Brain microvascular endothelial cell (primary cell): ENCODE data around the gene PSG4.
"Not testable (repeated sequence)": the region's sequence is repeated elsewhere in the genome, so short reads cannot be mapped to it uniquely, and the experiment has no call there.

Experiments used
- DNase-seq: peaks from one replicate; pipeline ENCODE4 v3.0.0-alpha.2; 2020
- H3K27ac ChIP-seq: fragments of 250-450 bp; sonication (Bioruptor Pico); 2 replicates; pipeline ENCODE4 v1.5.1; 2020; ENCODE audit warnings: mild to moderate bottlenecking, moderate library complexity
- H3K27me3 ChIP-seq: fragments of 250-450 bp; sonication (Bioruptor Pico); replicated peaks from 2 replicates; pipeline ENCODE4 v1.5.1; 2020; ENCODE audit warnings: mild to moderate bottlenecking
- H3K36me3 ChIP-seq: fragments of 250-450 bp; sonication (Bioruptor Pico); replicated peaks from 2 replicates; pipeline ENCODE4 v1.5.1; 2020; ENCODE audit warnings: mild to moderate bottlenecking
- H3K4me3 ChIP-seq: 2 replicates; pipeline ENCODE4 v1.5.1; 2011; ENCODE audit warnings: low read depth, mild to moderate bottlenecking, control low read depth, low read length, moderate library complexity
- CTCF ChIP-seq: IDR thresholded peaks from 2 replicates; pipeline ENCODE4 v1.5.1; 2011; ENCODE audit warnings: low read depth, mild to moderate bottlenecking, moderate library complexity, low read length, control low read depth, inconsistent platforms; ENCODE audit errors: missing control alignments
- in situ Hi-C: cut with HindIII; loops from 2 replicates; pipeline ENCODE4 v1.10.0; 2017; ENCODE audit warnings: low sequenced_read_pairs, low pct_ligation_motif_present

The PSG4 gene

GRCh38 chr19:43205471-43206105 lies at the start of gene PSG4:
Gene PSG4, minus strand, starts transcription at chr19:43205638. Its CDS starts 102 bp downstream, at chr19:43205536.
- H3K27ac ChIP-seq, H3K36me3 ChIP-seq, DNase-seq, H3K27me3 ChIP-seq, H3K4me3 ChIP-seq, in situ Hi-C loops: not testable (repeated sequence)

GRCh38 chr19:43251428-43251827 lies 46.0 kb upstream of the PSG4 start:
- DNase-seq, H3K27ac ChIP-seq, H3K27me3 ChIP-seq, H3K36me3 ChIP-seq, H3K4me3 ChIP-seq, in situ Hi-C loops: not testable (repeated sequence)

GRCh38 chr19:43250296-43250695 lies 44.9 kb upstream of the PSG4 start:
- H3K27ac ChIP-seq, in situ Hi-C loops, H3K27me3 ChIP-seq, H3K4me3 ChIP-seq, DNase-seq, H3K36me3 ChIP-seq: not testable (repeated sequence)

- H3K27ac ChIP-seq, DNase-seq, H3K27me3 ChIP-seq, H3K4me3 ChIP-seq, in situ Hi-C loops, H3K36me3 ChIP-seq: not testable (repeated sequence)
These were observed 43.2 kb upstream of the PSG4 start for GRCh38 chr19:43248635-43249002.

- DNase-seq, H3K4me3 ChIP-seq, in situ Hi-C loops, H3K36me3 ChIP-seq, H3K27ac ChIP-seq, H3K27me3 ChIP-seq: not testable (repeated sequence)
These were observed 41.9 kb upstream of the PSG4 start for GRCh38 chr19:43247243-43247880.

- H3K27ac ChIP-seq, H3K36me3 ChIP-seq, DNase-seq, in situ Hi-C loops, H3K27me3 ChIP-seq, H3K4me3 ChIP-seq: not testable (repeated sequence)
These were observed 40.4 kb upstream of the PSG4 start for GRCh38 chr19:43245848-43246247.

- H3K27me3 ChIP-seq, H3K27ac ChIP-seq, H3K36me3 ChIP-seq, H3K4me3 ChIP-seq, in situ Hi-C loops, DNase-seq: not testable (repeated sequence)
These were observed 36.8 kb upstream of the PSG4 start for GRCh38 chr19:43242211-43242610.

GRCh38 chr19:43238213-43238612 lies 32.8 kb upstream of the PSG4 start:
- H3K36me3 ChIP-seq, H3K27me3 ChIP-seq, H3K27ac ChIP-seq, H3K4me3 ChIP-seq, DNase-seq, in situ Hi-C loops: not testable (repeated sequence)

GRCh38 chr19:43235686-43236085 lies 30.2 kb upstream of the PSG4 start:
- H3K27ac ChIP-seq, H3K27me3 ChIP-seq, in situ Hi-C loops, H3K36me3 ChIP-seq, H3K4me3 ChIP-seq: not testable (repeated sequence)
- DNase-seq = peak; percentile 2

GRCh38 chr19:43229315-43229714 lies 23.9 kb upstream of the PSG4 start:
- DNase-seq = peak; percentile 25
- Histone ChIP-seq H3K27ac (no peak overlapping the region), H3K4me3 (no peak overlapping the region), H3K36me3 (no peaks in the 10 kb centered on the region), H3K27me3 (no peaks in the 10 kb centered on the region)
- TF ChIP-seq CTCF = peak; percentile 19
- in situ Hi-C loops = no loop called here

- H3K27me3 ChIP-seq, H3K36me3 ChIP-seq, in situ Hi-C loops, DNase-seq, H3K4me3 ChIP-seq, H3K27ac ChIP-seq: not testable (repeated sequence)
These were observed 23.3 kb upstream of the PSG4 start for GRCh38 chr19:43228730-43229129.

- H3K36me3 ChIP-seq, DNase-seq, H3K27ac ChIP-seq, in situ Hi-C loops, H3K27me3 ChIP-seq, H3K4me3 ChIP-seq: not testable (repeated sequence)
These were observed 21.5 kb upstream of the PSG4 start for GRCh38 chr19:43226986-43227385.
